Tibial artery (tissue), 4 donors: ENCODE data around the gene CHRNB1.

Experiments
- DNase-seq, 2 donors: peaks; one replicate each; pipeline ENCODE4 v3.0.0-alpha.2; 2019
- H3K27ac ChIP-seq, 2 donors: fragments of 200-600 bp; sonication (generic) in 1 of 2; 1 replicate in 1 of 2; 2 replicates in 1 of 2; pipeline ENCODE4 v1.5.1; 2018 to 2019; ENCODE audit warnings: mild to moderate bottlenecking in 1 of 2
- H3K27me3 ChIP-seq, 2 donors: fragments of 200-600 bp; sonication (generic) in 1 of 2; one replicate each; pipeline versions ENCODE4 v1.5.1 to v1.6.0; 2016 to 2019
- H3K36me3 ChIP-seq, 3 donors: fragments of 200-600 bp; sonication (generic) in 2 of 3; one replicate each; pipeline ENCODE4 v1.5.1; 2016 to 2019; ENCODE audit warnings: mild to moderate bottlenecking in 2 of 3
- H3K4me1 ChIP-seq, 4 donors: fragments of 200-600 bp; sonication (generic) in 2 of 4; 1 replicate in 3 of 4; 2 replicates in 1 of 4; pipeline ENCODE4 v1.5.1; 2016 to 2019
- H3K4me3 ChIP-seq, 2 donors: fragments of 200-600 bp; sonication (generic) in 1 of 2; 1 replicate in 1 of 2; 2 replicates in 1 of 2; pipeline ENCODE4 v1.5.1; 2018 to 2019; ENCODE audit warnings: mild to moderate bottlenecking in 2 of 2
- H3K9me3 ChIP-seq, 3 donors: fragments of 200-600 bp; sonication (generic) in 1 of 3; one replicate each; pipeline ENCODE4 v1.5.1; 2016 to 2019
- intact Hi-C: fragments of 100-400 bp; cut with DNase I; formaldehyde crosslinking; loops from one replicate; pipeline ENCODE4 v1.15.0; 2023; ENCODE audit warnings: low total_unique reads
- TF ChIP-seq, protein P1 (sequence below), 2 experiments: fragments of 200-600 bp in 1 of 2; fragments of 450-650 bp in 1 of 2; IDR thresholded peaks; one replicate each; pipeline ENCODE4 v1.5.1; 2017 to 2019; ENCODE audit warnings: antibody characterized with exemption in 2 of 2, mild to moderate bottlenecking in 1 of 2, moderate library complexity in 1 of 2

The CHRNB1 gene

DNA sequence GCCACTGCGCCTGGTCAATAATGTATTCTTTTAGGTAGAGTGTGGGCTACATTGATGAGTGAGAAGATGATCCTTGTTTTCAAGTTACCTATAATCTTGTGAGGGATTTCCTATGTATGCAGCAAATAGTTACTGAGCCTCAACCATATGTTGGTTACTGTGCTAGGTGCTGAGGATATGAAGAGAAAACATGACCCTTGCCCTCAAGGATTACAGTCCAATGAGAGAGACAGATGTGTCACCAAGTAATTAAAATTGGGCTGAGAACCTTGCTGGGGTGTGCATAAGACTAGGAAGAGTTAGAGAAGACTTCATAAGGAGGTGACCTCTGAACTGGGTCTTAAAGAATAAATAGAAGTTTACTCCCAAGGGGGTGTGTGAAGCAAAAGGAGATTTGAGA lies 46.7 kb downstream of the CHRNB1 start:
- peaks cover 0 to 31% (median 18%) of the 10 kb centered on the region in 4 donors for H3K4me1 ChIP-seq

DNA sequence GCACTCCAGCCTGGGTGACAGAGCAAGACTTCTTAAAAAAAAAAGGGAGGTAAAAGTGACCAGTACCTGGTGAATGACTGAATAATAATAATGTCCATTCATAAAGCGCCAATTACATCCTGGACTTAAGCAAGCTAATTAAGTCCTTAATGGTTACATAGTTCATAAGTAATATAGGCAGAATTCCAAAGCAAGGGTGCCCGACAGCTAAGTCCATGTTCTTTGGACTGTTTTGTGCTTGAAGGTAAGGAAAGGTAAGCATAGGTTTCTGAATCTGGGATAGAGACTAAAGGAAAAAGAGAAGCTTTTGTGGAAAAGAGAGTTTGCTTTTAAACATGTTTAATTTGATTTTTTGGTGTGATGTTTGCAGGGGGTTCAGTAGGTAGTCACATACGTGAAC lies 49.1 kb downstream of the CHRNB1 start:
- Histone ChIP-seq H3K36me3 (peaks cover 31 to 45% (median 33%) of the 10 kb centered on the region in 3 donors), H3K27ac (no peak overlapping the region), H3K4me1 (peaks cover 0 to 10% (median 4%) of the 10 kb centered on the region in 4 donors), H3K27me3 (no peaks in the 10 kb centered on the region), H3K9me3 (no peaks in the 10 kb centered on the region), H3K4me3 (no peak overlapping the region)
- TF ChIP-seq, protein P1, sequence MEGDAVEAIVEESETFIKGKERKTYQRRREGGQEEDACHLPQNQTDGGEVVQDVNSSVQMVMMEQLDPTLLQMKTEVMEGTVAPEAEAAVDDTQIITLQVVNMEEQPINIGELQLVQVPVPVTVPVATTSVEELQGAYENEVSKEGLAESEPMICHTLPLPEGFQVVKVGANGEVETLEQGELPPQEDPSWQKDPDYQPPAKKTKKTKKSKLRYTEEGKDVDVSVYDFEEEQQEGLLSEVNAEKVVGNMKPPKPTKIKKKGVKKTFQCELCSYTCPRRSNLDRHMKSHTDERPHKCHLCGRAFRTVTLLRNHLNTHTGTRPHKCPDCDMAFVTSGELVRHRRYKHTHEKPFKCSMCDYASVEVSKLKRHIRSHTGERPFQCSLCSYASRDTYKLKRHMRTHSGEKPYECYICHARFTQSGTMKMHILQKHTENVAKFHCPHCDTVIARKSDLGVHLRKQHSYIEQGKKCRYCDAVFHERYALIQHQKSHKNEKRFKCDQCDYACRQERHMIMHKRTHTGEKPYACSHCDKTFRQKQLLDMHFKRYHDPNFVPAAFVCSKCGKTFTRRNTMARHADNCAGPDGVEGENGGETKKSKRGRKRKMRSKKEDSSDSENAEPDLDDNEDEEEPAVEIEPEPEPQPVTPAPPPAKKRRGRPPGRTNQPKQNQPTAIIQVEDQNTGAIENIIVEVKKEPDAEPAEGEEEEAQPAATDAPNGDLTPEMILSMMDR (IDR thresholded peaks at IDR 0.05) = no peak
- intact Hi-C loops = no loop called here
- DNase-seq = no peak

More for the DNA sequence above, 46.7 kb downstream of the CHRNB1 start:
- intact Hi-C loops = no loop called here
- H3K27me3 ChIP-seq = no peaks in the 10 kb centered on the region
- peaks cover 9 to 21% (median 9%) of the 10 kb centered on the region in 3 donors for H3K36me3 ChIP-seq
- DNase-seq = no peak
- no peak overlapping the region for H3K27ac ChIP-seq
- no peak overlapping the region for H3K4me3 ChIP-seq
- no peaks in the 10 kb centered on the region for H3K9me3 ChIP-seq
- TF ChIP-seq, protein P1 (IDR thresholded peaks at IDR 0.05) = no peak

DNA sequence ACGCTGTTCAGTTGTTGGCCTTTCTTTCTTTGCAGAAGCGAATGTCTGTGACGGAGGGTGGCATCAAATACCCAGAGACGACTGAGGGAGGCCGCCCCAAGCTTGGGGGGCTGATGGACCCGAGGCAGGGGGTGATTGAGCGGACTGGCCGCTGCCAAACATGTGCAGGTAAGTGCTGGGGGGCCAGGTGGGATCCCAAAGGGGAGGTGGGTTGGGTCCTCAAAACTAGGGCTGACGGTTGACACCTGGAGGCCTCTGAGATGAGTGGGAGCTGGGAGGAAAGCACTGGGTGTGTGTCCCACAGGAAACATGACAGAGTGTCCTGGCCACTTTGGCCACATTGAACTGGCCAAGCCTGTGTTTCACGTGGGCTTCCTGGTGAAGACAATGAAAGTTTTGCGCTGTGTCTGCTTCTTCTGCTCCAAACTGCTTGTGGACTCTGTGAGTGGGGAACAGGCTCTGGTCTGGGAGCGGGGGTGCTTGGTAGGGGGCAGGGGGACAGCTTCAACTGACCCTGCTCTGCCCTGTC lies 51.1 kb downstream of the CHRNB1 start:
- Histone ChIP-seq H3K27me3 (no peaks in the 10 kb centered on the region), H3K9me3 (no peaks in the 10 kb centered on the region), H3K4me3 (no peak overlapping the region), H3K4me1 (peaks cover 0 to 4% (median 0%) of the 10 kb centered on the region in 4 donors), H3K27ac (no peak overlapping the region), H3K36me3 (peaks cover 50 to 65% (median 52%) of the 10 kb centered on the region in 3 donors)
- DNase-seq = no peak
- TF ChIP-seq, protein P1 (IDR thresholded peaks at IDR 0.05) = no peak
- intact Hi-C loops = no loop called here

DNA sequence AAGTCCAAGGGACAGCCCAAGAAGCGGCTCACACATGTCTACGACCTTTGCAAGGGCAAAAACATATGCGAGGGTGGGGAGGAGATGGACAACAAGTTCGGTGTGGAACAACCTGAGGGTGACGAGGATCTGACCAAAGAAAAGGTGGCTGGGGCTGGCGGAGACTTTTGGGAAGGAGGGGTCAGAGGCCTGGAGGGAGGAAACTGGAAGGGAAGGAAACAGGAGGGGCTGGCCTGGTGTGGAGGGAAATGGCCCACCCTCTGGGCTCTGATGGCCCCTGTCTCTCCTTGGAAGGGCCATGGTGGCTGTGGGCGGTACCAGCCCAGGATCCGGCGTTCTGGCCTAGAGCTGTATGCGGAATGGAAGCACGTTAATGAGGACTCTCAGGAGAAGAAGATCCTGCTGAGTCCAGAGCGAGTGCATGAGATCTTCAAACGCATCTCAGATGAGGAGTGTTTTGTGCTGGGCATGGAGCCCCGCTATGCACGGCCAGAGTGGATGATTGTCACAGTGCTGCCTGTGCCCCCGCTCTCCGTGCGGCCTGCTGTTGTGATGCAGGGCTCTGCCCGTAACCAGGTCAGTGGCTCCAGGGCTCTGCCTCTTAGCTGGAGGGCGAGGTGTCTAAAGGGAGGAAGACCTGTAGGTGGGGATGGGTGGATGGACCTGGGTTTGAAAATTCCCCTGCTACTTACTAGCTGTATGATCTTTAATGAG lies 51.8 kb downstream of the CHRNB1 start:
- intact Hi-C loops = no loop called here
- TF ChIP-seq, protein P1 (IDR thresholded peaks at IDR 0.05) = no peak
- H3K9me3 ChIP-seq = no peaks in the 10 kb centered on the region
- H3K27ac ChIP-seq = no peak overlapping the region
- no peak overlapping the region for H3K4me3 ChIP-seq
- no peaks in the 10 kb centered on the region for H3K27me3 ChIP-seq
- H3K4me1 ChIP-seq = no peaks in the 10 kb centered on the region
- DNase-seq = peak in 1 of 2 donors; percentile 50
- peaks cover 56 to 67% (median 59%) of the 10 kb centered on the region in 3 donors for H3K36me3 ChIP-seq

DNA sequence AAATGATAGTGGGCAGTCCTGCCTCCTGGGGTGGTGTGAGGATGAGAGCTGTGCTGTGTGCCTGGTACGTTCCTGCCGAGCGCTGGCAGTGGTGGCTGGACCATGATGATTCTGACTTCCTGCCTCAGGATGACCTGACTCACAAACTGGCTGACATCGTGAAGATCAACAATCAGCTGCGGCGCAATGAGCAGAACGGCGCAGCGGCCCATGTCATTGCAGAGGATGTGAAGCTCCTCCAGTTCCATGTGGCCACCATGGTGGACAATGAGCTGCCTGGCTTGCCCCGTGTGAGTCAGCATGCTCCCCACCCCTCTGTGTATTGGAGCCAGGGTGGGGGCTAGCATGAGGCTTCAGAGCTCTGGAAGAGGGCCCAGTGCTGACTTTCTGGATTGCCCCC lies 52.4 kb downstream of the CHRNB1 start:
- TF ChIP-seq, protein P1 (IDR thresholded peaks at IDR 0.05) = no peak
- Histone ChIP-seq H3K27me3 (no peaks in the 10 kb centered on the region), H3K36me3 (peaks cover 62 to 71% (median 65%) of the 10 kb centered on the region in 3 donors), H3K4me3 (no peak overlapping the region), H3K9me3 (no peaks in the 10 kb centered on the region), H3K27ac (no peak overlapping the region), H3K4me1 (no peaks in the 10 kb centered on the region)
- DNase-seq = peak in 1 of 2 donors; percentile 51
- intact Hi-C loops = no loop called here
